GM12878 (cell line): ENCODE results near the gene SNRNP25. TPM values are rescaled to one million over a fixed set of nuclear protein-coding genes. Genes with fewer than 3 reads are reported as not detected.

Source experiments
- ATAC-seq: fragments of 200-7000 bp; cut with Tn5 transposase; 3 replicates; pipeline ENCODE4 v1.9.1; 2020; ENCODE audit warnings: mild to moderate bottlenecking, moderate library complexity
- BruUV-seq: library from RNA; stranded (reverse); fragments of 400-500 nt; replicated peaks from 2 replicates; lab custom pipeline; 2021; lab: Mats Ljungman, UMichigan
- CTCF ChIA-PET: fragments of 300-600 bp; sonication (Branson Sonifier 250); formaldehyde crosslinking; extraction: SDS; loops from one replicate; lab custom pipeline; 2021; ENCODE audit warnings: inconsistent platforms; lab: Yijun Ruan, JAX
- POLR2A ChIA-PET: fragments of 350-600 bp; formaldehyde crosslinking; extraction: SDS; loops from one replicate; lab custom pipeline; 2021; ENCODE audit warnings: inconsistent platforms; lab: Charles Lee
- RAD21 ChIA-PET: fragments of 300-600 bp; sonication (Branson Sonifier 250); formaldehyde crosslinking; loops from one replicate; lab custom pipeline; 2023; ENCODE audit warnings: antibody characterized with exemption; ENCODE audit not compliant: unreplicated experiment; lab: Charles Lee
- SMC1A ChIA-PET: fragments of 300-600 bp; sonication (Branson Sonifier 250); formaldehyde crosslinking; loops from one replicate; lab custom pipeline; 2023; ENCODE audit not compliant: unreplicated experiment, uncharacterized antibody; lab: Charles Lee
- DNase-seq: peaks from one replicate; pipeline ENCODE4 v3.0.0-alpha.2; 2011; ENCODE audit warnings: low read depth, low spot score
- FAIRE-seq: peaks from 3 replicates; lab custom pipeline; 2011; peaks lifted over from hg19 to GRCh38; lab: Jason Lieb, UNC
- H2AFZ ChIP-seq: 2 replicates; pipeline ENCODE4 v1.6.0; 2011; ENCODE audit warnings: low read depth, low read length, control low read depth; ENCODE audit not compliant: control insufficient read depth
- H3K27ac ChIP-seq: 2 replicates; pipeline ENCODE4 v1.5.1; 2011; ENCODE audit warnings: control low read depth; ENCODE audit not compliant: control insufficient read depth, insufficient read depth
- H3K27me3 ChIP-seq, 2 experiments: replicated peaks in 1 of 2; 2 replicates each; pipeline versions ENCODE4 v1.6.0 to v1.6.1; 2011; ENCODE audit warnings: low read length in 1 of 2; ENCODE audit not compliant: control insufficient read depth in 2 of 2, insufficient read depth in 2 of 2
- H3K36me3 ChIP-seq, 2 experiments: 2 replicates each; pipeline ENCODE4 v1.5.1; 2011; ENCODE audit warnings: low read length in 1 of 2; ENCODE audit not compliant: control insufficient read depth in 2 of 2, insufficient read depth in 2 of 2
- H3K4me1 ChIP-seq: 2 replicates; pipeline ENCODE4 v1.6.1; 2011; ENCODE audit warnings: mild to moderate bottlenecking, low read length, moderate library complexity, mixed read lengths; ENCODE audit not compliant: control insufficient read depth, insufficient read depth
- H3K4me2 ChIP-seq: 2 replicates; pipeline ENCODE4 v1.6.0; 2011; ENCODE audit warnings: control low read depth; ENCODE audit not compliant: control insufficient read depth, insufficient read depth
- H3K4me3 ChIP-seq: fragments of 200-600 bp; sonication (generic); 2 replicates; pipeline ENCODE4 v1.5.1; 2016
- H3K79me2 ChIP-seq: 2 replicates; pipeline ENCODE4 v1.6.0; 2011; ENCODE audit warnings: low read length; ENCODE audit not compliant: control insufficient read depth, insufficient read depth
- H3K9ac ChIP-seq: 2 replicates; pipeline ENCODE4 v1.8.0; 2011; ENCODE audit warnings: low read length, control low read depth, mixed read lengths; ENCODE audit not compliant: control insufficient read depth, insufficient read depth
- H3K9me3 ChIP-seq: replicated peaks from 3 replicates; pipeline ENCODE4 v1.5.1; 2011; ENCODE audit warnings: mild to moderate bottlenecking, low read length; ENCODE audit not compliant: control insufficient read depth, insufficient read depth
- H4K20me1 ChIP-seq: 2 replicates; pipeline ENCODE4 v1.6.0; 2011; ENCODE audit not compliant: control insufficient read depth, insufficient read depth
- BACH1 ChIP-seq: fragments of 450-650 bp; IDR thresholded peaks from 2 replicates; pipeline ENCODE4 v1.6.1; 2017; ENCODE audit warnings: mild to moderate bottlenecking, borderline replicate concordance
- CREB1 ChIP-seq: IDR thresholded peaks from 2 replicates; pipeline ENCODE4 v1.6.1; 2012; ENCODE audit warnings: low read depth, mild to moderate bottlenecking, inconsistent platforms
- FOXM1 ChIP-seq: IDR thresholded peaks from 2 replicates; pipeline ENCODE4 v1.6.1; 2012; ENCODE audit warnings: low read depth, mild to moderate bottlenecking, inconsistent platforms, low read length, moderate library complexity
- GATAD2B ChIP-seq: fragments of 450-650 bp; conservative IDR thresholded peaks from 2 replicates; pipeline ENCODE4 v1.6.1; 2017; ENCODE audit warnings: low read depth, mild to moderate bottlenecking, moderate library complexity
- HCFC1 ChIP-seq: fragments of 150-350 bp; IDR thresholded peaks from 2 replicates; pipeline ENCODE4 v1.6.1; 2014; ENCODE audit warnings: low read length
- HDAC2 ChIP-seq: fragments of 200-600 bp; sonication (generic); IDR thresholded peaks from 2 replicates; pipeline ENCODE4 v1.6.1; 2017
- LARP7 ChIP-seq: fragments of 450-650 bp; IDR thresholded peaks from 2 replicates; pipeline ENCODE4 v1.6.1; 2017; ENCODE audit warnings: mild to moderate bottlenecking
- NFXL1 ChIP-seq: fragments of 450-650 bp; IDR thresholded peaks from 2 replicates; pipeline ENCODE4 v1.6.1; 2017; ENCODE audit warnings: antibody characterized with exemption, mild to moderate bottlenecking, borderline replicate concordance
- NR2C1 ChIP-seq: fragments of 450-650 bp; IDR thresholded peaks from 2 replicates; pipeline ENCODE4 v1.6.1; 2017; ENCODE audit warnings: antibody characterized with exemption, mild to moderate bottlenecking, moderate library complexity
- SUPT20H ChIP-seq: IDR thresholded peaks from 2 replicates; pipeline ENCODE4 v1.6.1; 2011; ENCODE audit warnings: low read depth, mild to moderate bottlenecking, low read length, moderate library complexity, borderline replicate concordance; ENCODE audit not compliant: control insufficient read depth
- ZNF207 ChIP-seq: fragments of 450-650 bp; IDR thresholded peaks from 2 replicates; pipeline ENCODE4 v1.6.1; 2014; ENCODE audit warnings: antibody characterized with exemption, mild to moderate bottlenecking, borderline replicate concordance
- ZSCAN29 ChIP-seq: fragments of 450-650 bp; IDR thresholded peaks from 2 replicates; pipeline ENCODE4 v1.6.1; 2017; ENCODE audit warnings: mild to moderate bottlenecking, moderate library complexity
- WGBS: methylation state at CpG from one replicate; pipeline ENCODE4 v1.1.6; 2016; ENCODE audit warnings: low lambda C conversion rate; ENCODE audit not compliant: insufficient replicate concordance, insufficient coverage; ENCODE audit errors: missing lambda C conversion rate; 5-methylcytosine and 5-hydroxymethylcytosine counted together
- in situ Hi-C: fragments of 300-500 bp; cut with MboI; formaldehyde crosslinking; loops from 9 replicates; pipeline ENCODE4 v1.14.3; 2018; ENCODE audit warnings: mixed read lengths
- intact Hi-C: fragments of 100-400 bp; cut with micrococcal nuclease; formaldehyde crosslinking; loops from one replicate; pipeline ENCODE4 v1.14.2; 2022; ENCODE audit not compliant: unreplicated experiment
- polyA plus RNA-seq, 11 experiments: library from polyadenylated mRNA; depleted of rRNA in 4 of 11; unstranded in 6 of 11; stranded (reverse) in 5 of 11; fragments of >200 nt; fragmentation: Nextera tagmentation in 4 of 11; fragmentation: Illumina TruSeq in 1 of 11; extraction: Ambion mirVana in 4 of 11; extraction: Trizol in 1 of 11; gene quantifications; 1 replicate in 1 of 11; 2 replicates in 10 of 11; pipeline versions ENCODE4 v1.2.1 to v1.2.3, GENCODE V29; 2011 to 2016; ENCODE audit warnings: inconsistent platforms in 2 of 11, missing spikeins in 2 of 11, low read depth in 1 of 11
- total RNA-seq, 4 experiments: library from RNA; depleted of rRNA in 3 of 4; stranded (reverse); fragments of >200 nt in 3 of 4; fragmentation: Illumina TruSeq in 1 of 4; extraction: Trizol in 1 of 4; gene quantifications; 2 replicates each; pipeline versions ENCODE4 v1.2.1 to v1.2.3, GENCODE V29; 2013 to 2021
- TF ChIP-seq, protein P1 (sequence below), 3 experiments: IDR thresholded peaks in 2 of 3; conservative IDR thresholded peaks in 1 of 3; 2 replicates each; pipeline ENCODE4 v1.5.1; 2011; ENCODE audit warnings: low read depth in 3 of 3, low read length in 3 of 3, mild to moderate bottlenecking in 3 of 3, control low read depth in 2 of 3, moderate library complexity in 2 of 3, inconsistent platforms in 1 of 3, mixed read lengths in 1 of 3; ENCODE audit not compliant: control insufficient read depth in 2 of 3, insufficient read depth in 1 of 3; ENCODE audit errors: extremely low read depth in 1 of 3
- TF ChIP-seq, protein P2 (sequence below): IDR thresholded peaks from 2 replicates; pipeline ENCODE4 v1.6.1; 2012; ENCODE audit warnings: low read depth, low read length, improper control_type of control experiment

The SNRNP25 gene
- total and polyA plus RNA-seq, 10 of the 15 experiments (the other 5 are each of a cell fraction or from before 2014, with no cell fraction given) = 40.9 to 138 (median 67.2) TPM

DNA sequence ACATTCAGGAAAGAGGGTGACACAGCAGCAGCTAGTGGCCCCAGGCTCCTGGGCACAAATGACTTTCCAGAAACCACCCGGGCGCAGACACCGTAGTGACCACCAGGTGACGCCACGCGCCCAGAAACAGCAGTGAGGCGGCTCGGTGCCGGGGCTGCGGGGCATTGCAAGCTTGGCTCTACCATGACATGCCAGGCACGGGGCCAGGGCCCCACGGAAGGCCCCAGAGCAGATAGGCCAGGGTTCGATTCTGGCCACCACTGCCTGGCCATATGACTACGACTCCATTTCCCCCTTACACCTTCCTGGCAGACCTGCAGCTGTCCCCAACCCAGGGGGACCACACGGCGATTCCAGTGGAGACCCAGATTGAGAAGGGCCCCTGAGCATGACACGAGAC, 12.1 kb downstream of the SNRNP25 start (continued):
- TF ChIP-seq, protein P1, sequence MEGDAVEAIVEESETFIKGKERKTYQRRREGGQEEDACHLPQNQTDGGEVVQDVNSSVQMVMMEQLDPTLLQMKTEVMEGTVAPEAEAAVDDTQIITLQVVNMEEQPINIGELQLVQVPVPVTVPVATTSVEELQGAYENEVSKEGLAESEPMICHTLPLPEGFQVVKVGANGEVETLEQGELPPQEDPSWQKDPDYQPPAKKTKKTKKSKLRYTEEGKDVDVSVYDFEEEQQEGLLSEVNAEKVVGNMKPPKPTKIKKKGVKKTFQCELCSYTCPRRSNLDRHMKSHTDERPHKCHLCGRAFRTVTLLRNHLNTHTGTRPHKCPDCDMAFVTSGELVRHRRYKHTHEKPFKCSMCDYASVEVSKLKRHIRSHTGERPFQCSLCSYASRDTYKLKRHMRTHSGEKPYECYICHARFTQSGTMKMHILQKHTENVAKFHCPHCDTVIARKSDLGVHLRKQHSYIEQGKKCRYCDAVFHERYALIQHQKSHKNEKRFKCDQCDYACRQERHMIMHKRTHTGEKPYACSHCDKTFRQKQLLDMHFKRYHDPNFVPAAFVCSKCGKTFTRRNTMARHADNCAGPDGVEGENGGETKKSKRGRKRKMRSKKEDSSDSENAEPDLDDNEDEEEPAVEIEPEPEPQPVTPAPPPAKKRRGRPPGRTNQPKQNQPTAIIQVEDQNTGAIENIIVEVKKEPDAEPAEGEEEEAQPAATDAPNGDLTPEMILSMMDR (IDR thresholded peaks at IDR 0.05 in 2 of 3, conservative IDR thresholded peaks at IDR 0.05 in 1 of 3; ENCODE audit: control insufficient read depth in 2 of 3, extremely low read depth in 1 of 3, insufficient read depth in 1 of 3, low read depth in 3 of 3, low read length in 3 of 3) = peak; percentile 97 to 99 (median 99); a peak in 5 of 6 replicates
- TF ChIP-seq HCFC1 (no peak), BACH1 (0 out of 2 replicates have a peak, but pooled peaks have one; percentile 28), CREB1 (no peak), ZSCAN29 (no peak), HDAC2 (no peak), ZNF207 (0 out of 2 replicates have a peak, but pooled peaks have one; percentile 45), FOXM1 (no peak), GATAD2B (peak; percentile 63; the same call in 1 of the 2 replicates)

DNA sequence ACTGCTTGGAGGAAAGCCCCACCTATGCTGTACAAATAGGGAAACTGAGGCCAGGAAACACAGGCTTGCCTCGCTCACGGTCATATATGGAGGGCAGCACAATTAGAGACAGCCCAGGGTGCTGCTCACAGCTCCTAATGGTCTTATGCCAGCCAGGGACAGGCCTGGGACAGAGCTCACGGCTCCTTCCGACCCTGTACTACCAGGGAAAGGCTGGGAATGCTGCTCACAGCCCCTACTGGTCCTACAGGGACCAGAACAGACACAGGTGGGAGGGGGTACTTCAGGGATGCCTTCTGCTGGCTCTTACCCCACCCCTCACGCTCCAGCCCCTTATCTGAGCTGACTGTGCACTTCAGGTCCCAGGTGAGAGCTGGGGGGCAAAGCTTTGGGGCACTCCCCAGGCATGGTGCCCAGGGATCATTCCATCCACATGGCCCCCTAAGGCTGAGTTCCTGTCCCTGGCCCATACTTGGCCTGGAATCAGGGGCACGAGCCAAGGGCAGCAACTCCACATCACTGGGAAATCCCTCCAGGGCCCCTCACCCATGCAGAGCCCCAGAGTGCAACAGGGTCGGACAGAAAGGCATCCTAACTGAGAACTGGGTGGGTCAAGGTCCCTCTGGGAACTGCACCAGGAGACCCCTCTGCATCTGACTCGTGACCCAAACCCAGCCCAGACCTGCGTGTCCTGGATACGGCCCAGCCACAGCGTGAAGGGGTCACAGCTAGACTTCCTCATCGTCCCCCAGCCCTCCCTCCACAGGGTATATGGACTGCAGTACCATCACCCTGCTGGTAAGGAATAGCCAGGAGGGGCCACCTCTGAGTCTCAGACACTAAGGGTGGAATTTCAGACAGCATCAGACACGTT, 12.9 kb downstream of the SNRNP25 start:
- FAIRE-seq = no peak
- TF ChIP-seq ZNF207 = no peak
- TF ChIP-seq, protein P2, sequence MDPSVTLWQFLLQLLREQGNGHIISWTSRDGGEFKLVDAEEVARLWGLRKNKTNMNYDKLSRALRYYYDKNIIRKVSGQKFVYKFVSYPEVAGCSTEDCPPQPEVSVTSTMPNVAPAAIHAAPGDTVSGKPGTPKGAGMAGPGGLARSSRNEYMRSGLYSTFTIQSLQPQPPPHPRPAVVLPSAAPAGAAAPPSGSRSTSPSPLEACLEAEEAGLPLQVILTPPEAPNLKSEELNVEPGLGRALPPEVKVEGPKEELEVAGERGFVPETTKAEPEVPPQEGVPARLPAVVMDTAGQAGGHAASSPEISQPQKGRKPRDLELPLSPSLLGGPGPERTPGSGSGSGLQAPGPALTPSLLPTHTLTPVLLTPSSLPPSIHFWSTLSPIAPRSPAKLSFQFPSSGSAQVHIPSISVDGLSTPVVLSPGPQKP = no peak
- no peak for TF ChIP-seq LARP7
- TF ChIP-seq SUPT20H = no peak
- TF ChIP-seq NFXL1 = no peak
- TF ChIP-seq NR2C1 = no peak

More for the DNA sequence above, 12.9 kb downstream of the SNRNP25 start:
- Histone ChIP-seq H3K27me3 (peaks cover 0 to 4% of the 10 kb centered on the region in 2 experiments; a peak in 3 of 4 replicates), H3K4me3 (no peak overlapping the region), H2AFZ (no peak overlapping the region), H4K20me1 (no peaks in the 10 kb centered on the region), H3K79me2 (no peaks in the 10 kb centered on the region), H3K4me2 (no peak overlapping the region), H3K9me3 (no peaks in the 10 kb centered on the region), H3K27ac (no peak overlapping the region), H3K36me3 (no peaks in the 10 kb centered on the region), H3K9ac (no peak overlapping the region), H3K4me1 (no peaks in the 10 kb centered on the region)
- POLR2A ChIA-PET = interaction anchor here (0.6 to 2.7 kb wide), 4 partner anchors 17 to 40 kb away, joined by 3 to 18 read pairs (median 4); no protein-coding TSS in a partner anchor
- ATAC-seq = no peak
- CTCF ChIA-PET = interaction anchor here (0.8 to 14.2 kb wide), 17 partner anchors 8 to 296 kb away, joined by 3 to 319 read pairs (median 7); partner anchors contain the start of genes MPG, POLR3K and SNRNP25
- DNase-seq = no peak
- RAD21 ChIA-PET = interaction anchor here (1.0 to 6.5 kb wide), 10 partner anchors 9 to 295 kb away, joined by 3 to 132 read pairs (median 6); partner anchors contain the start of genes POLR3K and SNRNP25
- SMC1A ChIA-PET = interaction anchor here (0.6 to 6.4 kb wide), 13 partner anchors 11 to 173 kb away, joined by 3 to 77 read pairs (median 5); partner anchors contain the start of gene MPG
- intact Hi-C loops = no loop called here
- 31% methylated on average over 13 of the region's 13 CpGs for WGBS
- BruUV-seq = no TSS peak
- in situ Hi-C loops = no loop called here
